Measurements from ENCODE around the gene METRNL. TPM values are rescaled to one million over a fixed set of nuclear protein-coding genes. Genes with fewer than 3 reads are reported as not detected.

The METRNL gene
- total RNA-seq, 1 donor from 2014 or later = 70.3 TPM

GRCh38 chr17:83085103-83085502 is 5.7 kb downstream of the METRNL start:
- DNase-seq (no peak), ATAC-seq (ENCODE audit: poor library complexity) (no peak)
- intact Hi-C loops (cut with DNase I) = no loop called here

GRCh38 chr17:83085526-83086198 is 6.3 kb downstream of the METRNL start:
- intact Hi-C loops (cut with DNase I) = no loop called here
- DNase-seq (no peak), ATAC-seq (ENCODE audit: poor library complexity) (no peak)

- ATAC-seq (ENCODE audit: poor library complexity) (no peak), DNase-seq (no peak)
- intact Hi-C loops (cut with DNase I) = no loop called here
These were observed 6.9 kb downstream of the METRNL start for GRCh38 chr17:83086199-83086880.

GRCh38 chr17:83086907-83087787 is 7.7 kb downstream of the METRNL start:
- no peak for DNase-seq
- ATAC-seq (ENCODE audit: poor library complexity) = no peak
- intact Hi-C loops (cut with DNase I) = no loop called here

GRCh38 chr17:83087788-83088360 is 8.5 kb downstream of the METRNL start:
- no peak for ATAC-seq (ENCODE audit: poor library complexity)
- no peak for DNase-seq
- intact Hi-C loops (cut with DNase I) = no loop called here

- intact Hi-C loops (cut with DNase I) = no loop called here
- no peak for DNase-seq
- no peak for ATAC-seq (ENCODE audit: poor library complexity)
These were observed 9.0 kb downstream of the METRNL start for GRCh38 chr17:83088451-83088850.

- intact Hi-C loops (cut with DNase I) = no loop called here
- ATAC-seq (ENCODE audit: poor library complexity) = no peak
- no peak for DNase-seq
These were observed 9.5 kb downstream of the METRNL start for GRCh38 chr17:83088909-83089308.

- DNase-seq = no peak
- no peak for ATAC-seq (ENCODE audit: poor library complexity)
These were observed 10.1 kb downstream of the METRNL start for GRCh38 chr17:83089328-83090132.

GRCh38 chr17:83090444-83091256 is 11.2 kb downstream of the METRNL start:
- intact Hi-C loops (cut with DNase I) = no loop called here
- ATAC-seq (ENCODE audit: poor library complexity) = no peak
- DNase-seq = no peak

More at GRCh38 chr17:83089328-83090132, 10.1 kb downstream of the METRNL start:
- intact Hi-C loops (cut with DNase I) = no loop called here

- peak; percentile 77 for DNase-seq
- ATAC-seq (ENCODE audit: poor library complexity) = peak; percentile 60
- intact Hi-C loops (cut with DNase I) = no loop called here
These were observed 12.1 kb downstream of the METRNL start for GRCh38 chr17:83091257-83092141.

GRCh38 chr17:83092186-83092585 is 12.8 kb downstream of the METRNL start:
- intact Hi-C loops (cut with DNase I) = no loop called here
- ATAC-seq (ENCODE audit: poor library complexity) = no peak
- no peak for DNase-seq

- no peak for ATAC-seq (ENCODE audit: poor library complexity)
- no peak for DNase-seq
- intact Hi-C loops (cut with DNase I) = no loop called here
These were observed 13.5 kb downstream of the METRNL start for GRCh38 chr17:83092931-83093330.

GRCh38 chr17:83093506-83093905 is 14.1 kb downstream of the METRNL start:
- intact Hi-C loops (cut with DNase I) = no loop called here
- DNase-seq (no peak), ATAC-seq (ENCODE audit: poor library complexity) (no peak)

- ATAC-seq (ENCODE audit: poor library complexity) = no peak
- intact Hi-C loops (cut with DNase I) = no loop called here
- DNase-seq = no peak
These were observed 14.9 kb downstream of the METRNL start for GRCh38 chr17:83094291-83094690.

GRCh38 chr17:83095016-83095415 is 15.6 kb downstream of the METRNL start:
- DNase-seq (no peak), ATAC-seq (ENCODE audit: poor library complexity) (no peak)
- intact Hi-C loops (cut with DNase I) = no loop called here

GRCh38 chr17:83096401-83097224 is 17.2 kb downstream of the METRNL start:
- intact Hi-C loops (cut with DNase I) = no loop called here
- DNase-seq (no peak), ATAC-seq (ENCODE audit: poor library complexity) (no peak)

Data from Right ventricle myocardium superior (tissue), 1 donor.